ENCODE measurements around the gene CBFA2T3. TPM values are rescaled to one million over a fixed set of nuclear protein-coding genes. Genes with fewer than 3 reads are reported as not detected.

Gene CBFA2T3
- total RNA-seq, 1 experiment from 2014 or later = 2.1 TPM

DNA sequence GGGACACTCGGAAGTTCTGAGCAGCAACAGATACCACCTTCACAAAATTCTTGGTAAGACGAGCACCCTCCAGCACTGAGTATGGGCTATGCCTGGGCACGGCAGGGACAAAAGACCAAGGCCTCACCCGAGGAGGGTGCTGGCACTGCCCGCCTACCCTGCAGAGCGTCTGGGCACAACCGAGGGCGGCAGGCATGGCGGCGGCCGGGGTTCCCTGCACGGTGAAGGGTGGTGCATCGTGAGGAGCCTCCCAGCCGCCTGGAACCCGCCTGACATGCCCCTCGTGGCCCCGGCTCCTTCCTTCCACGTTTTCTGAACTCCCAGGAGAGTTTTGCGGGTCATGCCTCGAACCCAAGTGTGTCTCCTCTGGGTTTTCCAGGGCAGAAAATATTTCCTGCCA is 139.2 kb downstream of the CBFA2T3 start:
- H3K36me3 Mint-ChIP-seq (ENCODE audit: insufficient read depth, unreplicated experiment) = peaks cover 19% of the 10 kb centered on the region
- no peaks in the 10 kb centered on the region for H3K4me1 ChIP-seq
- peaks cover 3% of the 10 kb centered on the region for H3K36me3 ChIP-seq (ENCODE audit: control insufficient read depth, insufficient read depth, low read length)
- H3K27ac Mint-ChIP-seq (ENCODE audit: unreplicated experiment) = no peak overlapping the region
- intact Hi-C loops (cut with micrococcal nuclease; ENCODE audit: unreplicated experiment) = no loop called here
- H3K27me3 Mint-ChIP-seq (ENCODE audit: insufficient read depth, unreplicated experiment) = no peaks in the 10 kb centered on the region
- no peaks in the 10 kb centered on the region for H3K4me1 Mint-ChIP-seq (ENCODE audit: low read depth, unreplicated experiment)
- H3K4me3 ChIP-seq (ENCODE audit: low read depth, low read length) = no peak overlapping the region
- no peak for DNase-seq
- no peaks in the 10 kb centered on the region for H3K9me3 ChIP-seq
- no peak overlapping the region for H3K4me3 Mint-ChIP-seq (ENCODE audit: unreplicated experiment)
- CTCF ChIA-PET = no interaction called here
- no peaks in the 10 kb centered on the region for H3K27me3 ChIP-seq (replicated peaks; ENCODE audit: control insufficient read depth, insufficient read depth, low read length)
- no peaks in the 10 kb centered on the region for H3K9me3 Mint-ChIP-seq (ENCODE audit: unreplicated experiment)
- POLR2A ChIA-PET = no interaction called here
- BruUV-seq (replicated peaks) = no TSS peak
- no peak for TF ChIP-seq CTCF (IDR thresholded peaks at IDR 0.05; ENCODE audit: insufficient read depth in 1 of 2, low read depth in 1 of 2, low read length in 1 of 2, severe bottlenecking in 1 of 2, unreplicated experiment in 1 of 2)

DNA sequence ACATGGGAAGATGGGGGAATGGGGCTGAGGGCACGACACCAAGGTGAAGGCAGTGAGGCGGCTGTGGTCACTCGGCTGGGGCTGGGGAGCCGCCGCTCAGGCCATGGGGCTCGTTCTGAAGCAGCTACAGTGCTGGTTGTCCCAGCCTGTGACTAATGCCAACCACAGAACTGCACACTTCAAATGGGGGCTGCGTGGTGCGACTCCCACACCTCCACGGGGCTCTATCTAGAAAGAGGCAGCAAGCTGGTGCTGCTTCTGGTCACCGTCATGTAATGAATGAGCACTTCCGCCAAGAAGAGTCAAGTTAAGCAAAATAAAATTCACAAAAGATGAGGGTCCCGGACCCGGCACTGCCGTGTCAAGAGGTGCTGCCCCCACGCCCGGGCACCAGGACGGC is 140.2 kb downstream of the CBFA2T3 start:
- H3K4me3 ChIP-seq (ENCODE audit: low read depth, low read length) = no peak overlapping the region
- H3K27me3 ChIP-seq (replicated peaks; ENCODE audit: control insufficient read depth, insufficient read depth, low read length) = no peaks in the 10 kb centered on the region
- Mint-ChIP-seq H3K27ac (ENCODE audit: unreplicated experiment) (no peak overlapping the region), H3K9me3 (ENCODE audit: unreplicated experiment) (no peaks in the 10 kb centered on the region), H3K4me1 (ENCODE audit: low read depth, unreplicated experiment) (no peaks in the 10 kb centered on the region), H3K4me3 (ENCODE audit: unreplicated experiment) (no peak overlapping the region), H3K36me3 (ENCODE audit: insufficient read depth, unreplicated experiment) (peaks cover 13% of the 10 kb centered on the region), H3K27me3 (ENCODE audit: insufficient read depth, unreplicated experiment) (no peaks in the 10 kb centered on the region)
- TF ChIP-seq CTCF (IDR thresholded peaks at IDR 0.05; ENCODE audit: insufficient read depth in 1 of 2, low read depth in 1 of 2, low read length in 1 of 2, severe bottlenecking in 1 of 2, unreplicated experiment in 1 of 2) = no peak
- ChIA-PET CTCF (no interaction called here), POLR2A (no interaction called here)
- no peaks in the 10 kb centered on the region for H3K9me3 ChIP-seq
- H3K4me1 ChIP-seq = no peaks in the 10 kb centered on the region
- no TSS peak for BruUV-seq (replicated peaks)
- intact Hi-C loops (cut with micrococcal nuclease; ENCODE audit: unreplicated experiment) = no loop called here
- DNase-seq = no peak
- H3K36me3 ChIP-seq (ENCODE audit: control insufficient read depth, insufficient read depth, low read length) = peaks cover 3% of the 10 kb centered on the region

DNA sequence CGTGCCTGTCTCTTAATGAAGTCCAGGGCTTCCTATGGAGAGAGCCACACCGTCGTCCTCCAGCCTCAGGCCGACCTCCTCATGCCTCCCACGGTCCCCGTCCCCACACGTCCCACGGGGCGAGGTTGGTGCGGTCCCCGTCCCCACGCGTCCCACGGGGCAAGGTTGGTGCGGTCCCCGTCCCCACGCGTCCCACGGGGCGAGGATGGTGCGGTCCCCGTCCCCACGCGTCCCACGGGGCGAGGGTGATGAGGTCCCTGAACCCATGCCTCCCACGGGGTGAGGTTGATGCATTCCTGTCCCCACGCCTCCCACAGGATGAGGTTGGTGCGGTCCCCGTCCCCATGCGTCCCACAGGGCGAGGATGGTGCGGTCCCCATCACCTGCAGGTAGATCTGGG is 141.2 kb downstream of the CBFA2T3 start:
- Mint-ChIP-seq H3K27me3 (ENCODE audit: insufficient read depth, unreplicated experiment) (no peaks in the 10 kb centered on the region), H3K36me3 (ENCODE audit: insufficient read depth, unreplicated experiment) (peaks cover 13% of the 10 kb centered on the region), H3K4me1 (ENCODE audit: low read depth, unreplicated experiment) (no peaks in the 10 kb centered on the region), H3K4me3 (ENCODE audit: unreplicated experiment) (no peak overlapping the region), H3K27ac (ENCODE audit: unreplicated experiment) (no peak overlapping the region), H3K9me3 (ENCODE audit: unreplicated experiment) (no peaks in the 10 kb centered on the region)
- Histone ChIP-seq H3K4me3 (ENCODE audit: low read depth, low read length) (no peak overlapping the region), H3K4me1 (no peaks in the 10 kb centered on the region), H3K27me3 (replicated peaks; ENCODE audit: control insufficient read depth, insufficient read depth, low read length) (no peaks in the 10 kb centered on the region), H3K36me3 (ENCODE audit: control insufficient read depth, insufficient read depth, low read length) (peaks cover 3% of the 10 kb centered on the region), H3K9me3 (no peaks in the 10 kb centered on the region)
- CTCF ChIA-PET = interaction anchor here (0.7 kb wide), 1 partner anchor 11 kb away, joined by 3 read pairs; no protein-coding TSS in a partner anchor
- DNase-seq = no peak
- BruUV-seq (replicated peaks) = no TSS peak
- intact Hi-C loops (cut with micrococcal nuclease; ENCODE audit: unreplicated experiment) = no loop called here
- POLR2A ChIA-PET = no interaction called here
- no peak for TF ChIP-seq CTCF (IDR thresholded peaks at IDR 0.05; ENCODE audit: insufficient read depth in 1 of 2, low read depth in 1 of 2, low read length in 1 of 2, severe bottlenecking in 1 of 2, unreplicated experiment in 1 of 2)

Data from Caco-2 (cell line).